Uterus (tissue), 4 donors: Measurements from ENCODE around the gene ALG12. TPM values are rescaled to one million over a fixed set of nuclear protein-coding genes. Genes with fewer than 3 reads are reported as not detected.

Source experiments
- DNase-seq, 2 donors: peaks; one replicate each; pipeline ENCODE4 v3.0.0-alpha.2; 2019 to 2020
- H3K27ac ChIP-seq, 2 donors: fragments of 200-600 bp; sonication (generic); 1 replicate in 1 of 2; 2 replicates in 1 of 2; pipeline ENCODE4 v1.5.1; 2016 to 2018
- H3K27me3 ChIP-seq, 2 donors: fragments of 200-600 bp; sonication (generic); one replicate each; pipeline ENCODE4 v1.5.1; 2018 to 2019; ENCODE audit warnings: control low read depth in 1 of 2
- H3K36me3 ChIP-seq, 2 donors: fragments of 200-600 bp; sonication (generic); one replicate each; pipeline ENCODE4 v1.5.1; 2019; ENCODE audit warnings: control low read depth in 1 of 2
- H3K4me1 ChIP-seq, 2 donors: fragments of 200-600 bp; sonication (generic); one replicate each; pipeline ENCODE4 v1.5.1; 2018 to 2019; ENCODE audit warnings: control low read depth in 1 of 2
- H3K4me3 ChIP-seq, 2 donors: fragments of 200-600 bp; sonication (generic); 1 replicate in 1 of 2; 2 replicates in 1 of 2; pipeline ENCODE4 v1.5.1; 2018 to 2019; ENCODE audit warnings: mild to moderate bottlenecking in 1 of 2
- H3K9me3 ChIP-seq, 2 donors: fragments of 200-600 bp; sonication (generic); one replicate each; pipeline ENCODE4 v1.5.1; 2019; ENCODE audit warnings: control low read depth in 1 of 2
- CTCF ChIP-seq, 4 experiments: fragments of 200-600 bp in 2 of 4; fragments of 450-650 bp in 2 of 4; sonication (generic) in 2 of 4; IDR thresholded peaks; one replicate each; pipeline ENCODE4 v1.5.1; 2016 to 2019; ENCODE audit warnings: antibody characterized with exemption in 4 of 4, mild to moderate bottlenecking in 2 of 4, moderate library complexity in 1 of 4
- POLR2A ChIP-seq, 2 donors: fragments of 450-650 bp; IDR thresholded peaks; one replicate each; pipeline ENCODE4 v1.6.1; 2016; ENCODE audit warnings: antibody characterized with exemption in 2 of 2, mild to moderate bottlenecking in 1 of 2, moderate library complexity in 1 of 2
- intact Hi-C: fragments of 100-400 bp; cut with DNase I; formaldehyde crosslinking; loops from one replicate; pipeline ENCODE4 v1.15.1; 2023; ENCODE audit warnings: low total_unique reads
- total RNA-seq, 4 donors: library from RNA; depleted of rRNA in 3 of 4; stranded (reverse); fragments of >200 nt in 3 of 4; gene quantifications; one replicate each; pipeline versions ENCODE4 v1.1.0 to v1.2.4, GENCODE V29; 2014 to 2023
- donor health status: DM: yes; HTN: yes; CAD: no.

The ALG12 gene
- total RNA-seq, 4 donors from 2014 or later: 11.8 to 22.5 (median 18.3) TPM

- H3K9me3 ChIP-seq: no peaks in the 10 kb centered on the region
- peak overlapping the region; percentile 76 to 81 for H3K4me3 ChIP-seq
- intact Hi-C loops: no loop called here
- peak overlapping the region; percentile 48 to 76 for H3K27ac ChIP-seq
- TF ChIP-seq CTCF (IDR thresholded peaks at IDR 0.05) (no peak), POLR2A (IDR thresholded peaks at IDR 0.05) (no peak)
- no peaks in the 10 kb centered on the region for H3K36me3 ChIP-seq
- peak in 1 of 2 donors; percentile 41 for DNase-seq
- H3K27me3 ChIP-seq: no peaks in the 10 kb centered on the region
- peaks cover 0 to 15% of the 10 kb centered on the region in 2 donors for H3K4me1 ChIP-seq
Observed at GRCh38 chr22:49918911-49919881, 958 bp upstream of the ALG12 start.

- intact Hi-C loops: no loop called here
- no peak overlapping the region for H3K4me3 ChIP-seq
- no peak overlapping the region for H3K27ac ChIP-seq
- H3K27me3 ChIP-seq: no peaks in the 10 kb centered on the region
- no peak for DNase-seq
- no peak for TF ChIP-seq POLR2A (IDR thresholded peaks at IDR 0.05)
- TF ChIP-seq CTCF (IDR thresholded peaks at IDR 0.05): no peak
- H3K4me1 ChIP-seq: peaks cover 0 to 15% of the 10 kb centered on the region in 2 donors
- H3K36me3 ChIP-seq: no peaks in the 10 kb centered on the region
- no peaks in the 10 kb centered on the region for H3K9me3 ChIP-seq
Observed at GRCh38 chr22:49916831-49917230, 1.4 kb downstream of the ALG12 start.

- Histone ChIP-seq H3K9me3 (no peaks in the 10 kb centered on the region), H3K4me1 (peaks cover 0 to 15% of the 10 kb centered on the region in 2 donors), H3K4me3 (no peak overlapping the region), H3K36me3 (no peaks in the 10 kb centered on the region), H3K27me3 (no peaks in the 10 kb centered on the region), H3K27ac (no peak overlapping the region)
- intact Hi-C loops: no loop called here
- TF ChIP-seq POLR2A (IDR thresholded peaks at IDR 0.05) (no peak), CTCF (IDR thresholded peaks at IDR 0.05) (no peak)
- no peak for DNase-seq
Observed at GRCh38 chr22:49915610-49916009, 2.6 kb downstream of the ALG12 start.

- no peaks in the 10 kb centered on the region for H3K9me3 ChIP-seq
- H3K4me3 ChIP-seq: no peak overlapping the region
- no peak overlapping the region for H3K27ac ChIP-seq
- intact Hi-C loops: no loop called here
- H3K36me3 ChIP-seq: no peaks in the 10 kb centered on the region
- H3K4me1 ChIP-seq: peaks cover 0 to 14% of the 10 kb centered on the region in 2 donors
- no peak for DNase-seq
- H3K27me3 ChIP-seq: no peaks in the 10 kb centered on the region
- TF ChIP-seq POLR2A (IDR thresholded peaks at IDR 0.05): no peak
- TF ChIP-seq CTCF (IDR thresholded peaks at IDR 0.05): no peak
Observed at GRCh38 chr22:49914256-49914655, 4.0 kb downstream of the ALG12 start.

GRCh38 chr22:49913446-49913845 is 4.8 kb downstream of the ALG12 start:
- Histone ChIP-seq H3K9me3 (no peaks in the 10 kb centered on the region), H3K4me1 (peaks cover 0 to 9% of the 10 kb centered on the region in 2 donors), H3K27me3 (no peaks in the 10 kb centered on the region), H3K4me3 (no peak overlapping the region), H3K36me3 (no peaks in the 10 kb centered on the region), H3K27ac (no peak overlapping the region)
- TF ChIP-seq CTCF (IDR thresholded peaks at IDR 0.05): no peak
- intact Hi-C loops: no loop called here
- no peak for DNase-seq
